Activated T-helper 9 cell treated with anti-CD3 and anti-CD28 coated beads, Interleukin-2, amount 50 U/mL, for 16 hours (primary cell): ENCODE results near the gene HS3ST4.

Experiments used
- DNase-seq: peaks from one replicate; pipeline ENCODE4 v3.0.0-alpha.2; 2020; ENCODE audit warnings: low read depth

HS3ST4 gene

DNA sequence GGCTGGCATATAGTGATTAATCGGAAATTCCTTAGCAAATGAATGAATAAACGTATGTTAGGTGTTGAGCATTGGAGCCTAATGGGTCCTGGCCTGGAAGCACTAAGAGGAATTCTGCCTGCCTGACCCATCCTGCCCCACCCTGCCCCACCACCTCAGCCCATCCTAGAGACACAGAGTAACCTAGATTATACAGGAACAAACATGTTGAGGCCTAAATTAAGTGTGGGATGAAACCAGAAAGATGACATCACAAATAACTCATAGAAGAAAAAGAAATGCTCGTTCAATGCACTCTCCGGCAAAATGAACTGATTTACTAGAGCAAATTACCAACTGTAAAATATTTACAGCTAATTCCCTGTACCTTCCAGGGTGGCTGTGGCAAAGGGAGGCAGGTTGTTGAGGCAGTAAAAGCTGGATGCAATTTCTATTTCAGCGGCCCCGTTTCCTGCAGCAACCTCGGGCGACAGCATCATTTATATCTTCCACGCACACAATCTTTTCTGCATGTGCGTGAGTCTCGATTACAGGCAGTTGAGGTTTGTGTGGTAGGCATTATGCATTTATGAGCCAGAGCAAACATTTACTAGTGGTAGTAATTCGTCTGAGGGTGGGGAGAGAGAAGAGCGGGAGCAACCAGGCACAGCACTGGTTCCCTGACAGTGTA is 417.2 kb downstream of the HS3ST4 start:
- no peak for DNase-seq

DNA sequence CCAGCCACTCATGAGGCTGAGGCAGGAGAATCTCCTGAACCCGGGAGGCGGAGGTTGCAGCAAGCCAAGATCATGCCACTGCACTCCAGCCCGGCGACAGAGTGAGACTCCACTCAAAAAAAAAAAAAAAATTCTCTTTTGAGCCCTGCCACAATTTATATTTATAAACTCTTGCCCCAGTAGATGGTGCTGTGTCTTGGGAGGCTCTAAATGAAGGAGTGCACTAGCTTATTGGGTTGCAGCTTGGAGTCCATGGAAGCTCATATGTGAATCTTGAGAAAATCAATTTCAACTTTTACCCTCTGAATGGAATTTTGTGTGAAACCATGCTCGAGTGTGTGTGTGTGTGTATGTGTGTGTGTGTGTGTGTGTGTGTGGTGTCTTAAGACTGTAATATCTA is 420.1 kb downstream of the HS3ST4 start:
- no peak for DNase-seq

DNA sequence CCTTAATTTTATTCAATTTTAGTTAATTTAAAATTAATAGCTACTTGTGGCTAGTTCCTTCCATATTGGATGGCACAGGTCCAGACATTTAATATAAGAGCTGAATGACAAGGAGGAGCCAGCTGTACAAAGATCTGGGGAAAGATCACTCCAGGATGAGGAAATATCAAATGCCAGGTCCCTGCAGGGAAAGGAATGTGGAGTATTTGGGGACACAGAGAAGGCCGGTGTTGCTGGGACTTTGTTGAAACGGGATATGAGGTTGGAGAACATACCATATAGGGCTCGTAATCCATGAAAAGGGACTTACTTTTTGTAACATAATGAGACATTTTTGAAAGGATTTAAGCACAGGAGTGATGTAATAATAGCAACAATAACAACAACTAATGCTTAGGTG is 426.8 kb downstream of the HS3ST4 start:
- no peak for DNase-seq

DNA sequence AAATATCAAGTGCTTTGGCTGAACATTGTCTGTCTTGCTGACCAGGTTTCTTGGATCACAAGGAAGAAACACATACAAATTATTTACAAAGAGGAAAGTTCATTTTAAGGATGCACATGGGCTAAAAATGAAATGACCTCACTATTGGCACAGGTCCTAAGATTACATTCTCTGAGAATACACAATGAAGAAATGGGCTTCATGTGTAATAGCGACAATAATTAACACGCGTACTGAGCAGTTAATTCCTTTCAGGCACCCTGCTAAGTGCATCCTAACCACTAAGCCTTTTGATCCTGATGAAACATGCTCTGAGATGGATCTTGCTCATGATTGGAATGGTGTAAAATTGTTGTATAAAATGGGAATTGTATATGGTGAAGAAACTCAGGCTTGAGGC is 429.0 kb downstream of the HS3ST4 start:
- DNase-seq: no peak

- no peak for DNase-seq
These were observed 436.5 kb downstream of the HS3ST4 start for GRCh38 chr16:26128296-26128695.

- no peak for DNase-seq
These were observed 438.2 kb downstream of the HS3ST4 start for GRCh38 chr16:26129997-26130396.

DNA sequence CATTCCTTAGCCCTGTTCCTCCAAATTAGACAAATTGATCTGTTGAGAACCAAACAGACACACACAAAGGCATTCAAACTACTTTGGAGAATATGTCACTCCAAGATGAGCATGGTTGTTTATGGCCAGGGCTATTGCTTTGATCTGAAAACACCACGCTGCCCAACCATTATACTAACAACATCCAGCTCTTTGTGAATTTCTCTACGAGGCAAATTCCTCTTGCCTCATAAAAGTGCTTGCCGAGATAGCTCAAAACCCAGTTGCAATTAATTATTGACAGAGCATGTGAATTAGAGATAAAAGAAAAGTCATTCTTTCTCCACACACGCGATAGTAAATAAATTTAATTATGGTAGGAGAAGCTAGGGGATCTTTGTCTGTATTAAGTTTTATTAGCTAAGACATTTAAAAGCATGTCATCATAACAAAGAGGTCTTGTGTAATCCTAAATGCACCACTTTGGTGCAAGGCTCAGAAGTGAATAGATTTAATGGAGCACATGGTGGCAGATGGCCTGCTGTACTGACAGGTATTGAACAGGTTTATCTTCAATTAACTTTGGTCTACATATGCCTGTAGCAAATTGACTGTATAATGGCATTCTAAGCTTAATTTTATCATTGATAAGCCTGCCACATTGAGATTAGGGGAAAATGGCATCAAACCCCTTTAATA is 441.8 kb downstream of the HS3ST4 start:
- no peak for DNase-seq

GRCh38 chr16:26134588-26134987 is 442.8 kb downstream of the HS3ST4 start:
- no peak for DNase-seq

DNA sequence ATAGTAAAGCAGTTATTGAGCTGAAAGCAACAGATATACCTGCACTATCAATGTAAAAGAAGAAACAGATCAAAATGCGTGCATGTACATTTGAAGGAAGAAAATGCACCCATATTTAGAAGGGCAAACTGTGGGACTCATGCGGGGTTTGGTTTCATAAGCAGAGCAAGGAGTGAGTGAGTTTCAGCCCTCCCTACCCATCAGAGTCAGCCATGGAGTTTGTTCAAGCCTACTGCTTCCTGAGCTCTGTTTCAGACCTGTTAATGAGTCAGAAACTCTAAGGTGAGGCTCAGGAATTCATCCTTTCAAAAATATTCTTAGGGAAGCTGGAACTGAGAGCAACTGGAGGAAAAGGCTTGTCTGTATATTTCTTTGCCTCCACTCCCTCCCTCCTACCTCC is 446.2 kb downstream of the HS3ST4 start:
- no peak for DNase-seq

- no peak for DNase-seq
These were observed 447.3 kb downstream of the HS3ST4 start for GRCh38 chr16:26139091-26139490.

GRCh38 chr16:26139884-26140283 is 448.1 kb downstream of the HS3ST4 start:
- no peak for DNase-seq

DNA sequence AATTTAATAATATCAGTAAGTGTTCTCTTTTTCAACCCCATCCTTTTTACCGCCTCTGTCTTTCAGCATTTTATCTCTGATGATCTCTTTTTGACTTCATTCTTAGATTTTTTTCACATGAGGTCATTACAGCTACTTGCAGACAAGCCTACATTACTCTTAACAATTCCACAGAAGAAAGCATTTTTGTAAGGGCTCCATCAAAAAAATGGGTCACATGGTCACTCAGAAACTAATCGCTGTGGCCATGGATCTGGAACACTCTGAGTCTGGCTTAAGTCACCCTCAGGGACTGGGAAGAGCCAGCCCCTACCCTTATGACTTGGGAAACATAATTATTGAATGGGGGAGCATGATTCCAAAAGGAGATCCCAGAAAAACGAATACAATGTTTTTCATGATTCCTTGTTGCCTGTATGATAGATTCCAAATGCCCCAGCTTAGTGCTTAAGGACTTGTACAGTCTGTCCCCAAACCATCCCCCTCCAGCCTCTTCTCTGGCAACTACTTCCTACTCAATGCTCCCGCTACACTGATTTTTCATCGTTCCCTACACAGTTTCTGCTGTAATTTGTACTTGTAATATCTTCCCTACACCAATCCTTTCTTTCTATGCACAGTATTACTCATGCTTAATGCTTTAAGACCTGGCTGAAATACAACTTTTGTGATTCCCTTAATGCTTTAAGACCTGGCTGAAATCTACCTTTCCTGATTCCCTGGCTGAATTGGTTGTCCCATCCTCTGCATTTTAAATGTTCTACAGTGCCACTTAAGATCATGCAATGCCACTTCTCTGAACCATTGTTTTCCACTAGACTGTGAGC is 457.8 kb downstream of the HS3ST4 start:
- DNase-seq: no peak

- no peak for DNase-seq
These were observed 463.5 kb downstream of the HS3ST4 start for GRCh38 chr16:26155221-26155620.

- no peak for DNase-seq
These were observed 465.6 kb downstream of the HS3ST4 start for GRCh38 chr16:26157319-26157718.

GRCh38 chr16:26158142-26158759 is 466.5 kb downstream of the HS3ST4 start:
- DNase-seq: no peak

GRCh38 chr16:26161461-26162180 is 469.9 kb downstream of the HS3ST4 start:
- no peak for DNase-seq

- no peak for DNase-seq
These were observed 477.7 kb downstream of the HS3ST4 start for GRCh38 chr16:26169473-26169872.

GRCh38 chr16:26175944-26176343 is 484.2 kb downstream of the HS3ST4 start:
- DNase-seq: no peak

DNA sequence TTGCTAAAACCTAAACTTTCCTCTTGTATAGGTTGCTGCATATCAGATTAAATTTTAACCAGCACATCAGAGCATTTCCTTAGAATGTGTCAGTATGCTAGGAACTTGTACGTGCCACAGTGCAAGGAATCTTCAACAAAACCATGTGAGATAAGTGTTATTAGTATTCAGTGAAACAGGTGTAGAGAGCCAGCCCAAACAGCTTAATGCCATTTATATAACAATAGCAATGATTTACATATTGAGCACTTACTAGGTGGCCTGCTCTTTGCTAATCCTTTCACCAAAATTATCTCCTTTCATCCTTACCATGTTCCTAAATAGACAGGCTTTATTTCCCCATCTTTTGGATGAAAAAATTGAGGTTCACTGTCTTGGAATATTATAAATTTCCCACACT is 485.7 kb downstream of the HS3ST4 start:
- no peak for DNase-seq

DNA sequence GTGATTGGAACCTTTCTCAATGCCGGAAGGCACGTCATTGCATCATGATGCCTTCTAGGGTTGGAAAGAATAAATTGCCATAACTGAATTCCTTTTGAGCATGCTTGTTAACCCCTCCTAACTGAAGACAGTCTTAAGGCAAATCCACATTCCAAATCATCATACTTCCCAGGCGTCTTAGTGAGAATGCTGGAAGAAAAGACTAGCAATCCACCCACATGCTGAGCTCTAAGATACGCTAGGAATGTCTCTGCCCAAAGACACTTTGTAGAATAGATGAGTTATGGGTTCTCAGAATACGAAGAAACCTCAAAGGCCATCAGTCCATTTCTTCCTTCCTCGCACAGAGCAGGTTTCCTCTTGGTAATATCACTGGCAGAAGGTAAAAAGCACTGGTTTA is 486.5 kb downstream of the HS3ST4 start:
- no peak for DNase-seq

- no peak for DNase-seq
These were observed 494.4 kb downstream of the HS3ST4 start for GRCh38 chr16:26186091-26186615.
